NCI-H2227 treated with DMSO at 0.1 percent for 48 hours (cell line): ENCODE results near the gene FADS6.

ENCODE experiments used
- DNase-seq: peaks from one replicate; lab custom pipeline; 2025; lab: John Stamatoyannopoulos, UW

Gene FADS6

GRCh38 chr17:74830861-74831260 lies 62.6 kb downstream of the FADS6 start:
- DNase-seq, result no peak

GRCh38 chr17:74827800-74828199 lies 65.6 kb downstream of the FADS6 start:
- no peak for DNase-seq
